PC-3 (cell line): ENCODE measurements around the gene TMEM170B.
A peak's percentile ranks its signal among the peaks of the same experiment; 100 is the strongest.

ENCODE experiments used
- CTCF ChIP-seq: fragments of 300-600 bp; sonication (generic); conservative IDR thresholded peaks from 2 replicates; pipeline ENCODE4 v1.5.1; 2017; ENCODE audit warnings: antibody characterized with exemption, low read depth, mild to moderate bottlenecking, low read length
- EZH2 ChIP-seq: fragments of 300-600 bp; sonication (generic); IDR thresholded peaks from one replicate; pipeline ENCODE4 v1.6.1; 2017; ENCODE audit warnings: antibody characterized with exemption, mild to moderate bottlenecking, low read length; ENCODE audit not compliant: unreplicated experiment
- EZH2phosphoT487 ChIP-seq: fragments of 300-600 bp; sonication (generic); IDR thresholded peaks from 2 replicates; pipeline ENCODE4 v1.6.1; 2018; ENCODE audit warnings: mild to moderate bottlenecking, antibody characterized with exemption, low read length, borderline replicate concordance

GRCh38 chr6:11575408-11576033 is 38.0 kb downstream of the TMEM170B start:
- TF ChIP-seq CTCF (peak; percentile 95), EZH2 (no peak), EZH2phosphoT487 (no peak)
